Type B pancreatic cell (in vitro differentiated cells): Measurements from ENCODE around the gene SDF4. TPM values are rescaled to one million over a fixed set of nuclear protein-coding genes. Genes with fewer than 3 reads are reported as not detected.

ENCODE experiments used
- DNase-seq: peaks from one replicate; pipeline ENCODE4 v3.0.0; 2021; ENCODE audit warnings: mixed read lengths; ENCODE audit not compliant: unreplicated experiment; ENCODE audit errors: extremely low spot score
- H3K27ac Mint-ChIP-seq: 2 replicates; pipeline ENCODE4 v1.8.0; 2021; ENCODE audit warnings: mild to moderate bottlenecking, mixed read lengths
- H3K27me3 Mint-ChIP-seq: 2 replicates; pipeline ENCODE4 v1.8.0; 2021; ENCODE audit warnings: mixed read lengths
- H3K36me3 Mint-ChIP-seq: 2 replicates; pipeline ENCODE4 v1.8.0; 2021; ENCODE audit warnings: mixed read lengths
- H3K4me1 Mint-ChIP-seq: one replicate; pipeline ENCODE4 v1.8.0; 2021; ENCODE audit warnings: mixed read lengths; ENCODE audit not compliant: unreplicated experiment
- H3K4me3 Mint-ChIP-seq: 2 replicates; pipeline ENCODE4 v1.8.0; 2021; ENCODE audit warnings: mild to moderate bottlenecking, mixed read lengths
- H3K9me3 Mint-ChIP-seq: 2 replicates; pipeline ENCODE4 v1.8.0; 2021; ENCODE audit warnings: mixed read lengths
- CTCF ChIP-seq: fragments of 200-600 bp; sonication (generic); conservative IDR thresholded peaks from 2 replicates; pipeline ENCODE4 v1.5.0; 2021; ENCODE audit warnings: antibody characterized with exemption, mild to moderate bottlenecking
- total RNA-seq: library from RNA; stranded (reverse); gene quantifications from 2 replicates; pipeline ENCODE4 v1.2.1, GENCODE V29; 2021; ENCODE audit warnings: low replicate concordance

The SDF4 gene
- total RNA-seq, 1 donor from 2014 or later = 116 TPM

GRCh38 chr1:1239614-1240347 lies 8.0 kb upstream of the SDF4 start:
- Mint-ChIP-seq H3K27me3 (no peaks in the 10 kb centered on the region), H3K4me1 (no peaks in the 10 kb centered on the region), H3K9me3 (no peaks in the 10 kb centered on the region), H3K36me3 (no peaks in the 10 kb centered on the region), H3K4me3 (no peak overlapping the region), H3K27ac (no peak overlapping the region)
- no peak for TF ChIP-seq CTCF
- DNase-seq = no peak

GRCh38 chr1:1239227-1239613 lies 7.4 kb upstream of the SDF4 start:
- Mint-ChIP-seq H3K27me3 (no peaks in the 10 kb centered on the region), H3K9me3 (no peaks in the 10 kb centered on the region), H3K27ac (no peak overlapping the region), H3K4me3 (no peak overlapping the region), H3K36me3 (peaks cover under 1% of the 10 kb centered on the region), H3K4me1 (peaks cover under 1% of the 10 kb centered on the region)
- no peak for DNase-seq
- TF ChIP-seq CTCF = no peak

GRCh38 chr1:1238702-1239178 lies 6.9 kb upstream of the SDF4 start:
- no peak for TF ChIP-seq CTCF
- DNase-seq = no peak
- H3K36me3 Mint-ChIP-seq = peaks cover 5% of the 10 kb centered on the region
- H3K27ac Mint-ChIP-seq = no peak overlapping the region
- H3K27me3 Mint-ChIP-seq = no peaks in the 10 kb centered on the region
- H3K9me3 Mint-ChIP-seq = no peaks in the 10 kb centered on the region
- H3K4me1 Mint-ChIP-seq = peaks cover 5% of the 10 kb centered on the region
- no peak overlapping the region for H3K4me3 Mint-ChIP-seq

GRCh38 chr1:1237874-1238701 lies 6.3 kb upstream of the SDF4 start:
- Mint-ChIP-seq H3K4me1 (peaks cover 11% of the 10 kb centered on the region), H3K4me3 (no peak overlapping the region), H3K27ac (no peak overlapping the region), H3K27me3 (no peaks in the 10 kb centered on the region), H3K36me3 (peaks cover 9% of the 10 kb centered on the region), H3K9me3 (no peaks in the 10 kb centered on the region)
- DNase-seq = no peak
- no peak for TF ChIP-seq CTCF

- no peaks in the 10 kb centered on the region for H3K27me3 Mint-ChIP-seq
- TF ChIP-seq CTCF = no peak
- peaks cover 11% of the 10 kb centered on the region for H3K4me1 Mint-ChIP-seq
- DNase-seq = no peak
- H3K27ac Mint-ChIP-seq = no peak overlapping the region
- H3K9me3 Mint-ChIP-seq = no peaks in the 10 kb centered on the region
- peaks cover 9% of the 10 kb centered on the region for H3K36me3 Mint-ChIP-seq
- H3K4me3 Mint-ChIP-seq = no peak overlapping the region
Measured at GRCh38 chr1:1236945-1237873, 5.4 kb upstream of the SDF4 start.
